HepG2 (cell line): Measurements from ENCODE around the gene DEPDC1B. TPM values are rescaled to one million over a fixed set of nuclear protein-coding genes. Genes with fewer than 3 reads are reported as not detected.
A peak's percentile ranks its signal among the peaks of the same experiment; 100 is the strongest.

Source experiments
- ATAC-seq: fragments of 200-7000 bp; cut with Tn5 transposase; 3 replicates; pipeline ENCODE4 v1.9.1; 2020; ENCODE audit warnings: mild to moderate bottlenecking, moderate library complexity
- BruUV-seq: library from RNA; stranded (reverse); fragments of 400-500 nt; replicated peaks from 2 replicates; lab custom pipeline; 2021; lab: Mats Ljungman, UMichigan
- CTCF ChIA-PET: fragments of 300-600 bp; formaldehyde crosslinking; extraction: SDS; loops from one replicate; lab custom pipeline; 2021; ENCODE audit warnings: low total read pairs, inconsistent platforms, low intra/inter-chr PET ratio; lab: Yijun Ruan, JAX
- POLR2A ChIA-PET: fragments of 350-600 bp; sonication (Branson Sonifier 250); formaldehyde crosslinking; loops from one replicate; lab custom pipeline; 2020; ENCODE audit warnings: antibody characterized with exemption, inconsistent platforms; lab: Yijun Ruan, JAX
- DNase-seq: peaks from one replicate; pipeline ENCODE4 v3.0.0-alpha.2; 2015; ENCODE audit warnings: low spot score
- FAIRE-seq: peaks from 3 replicates; lab custom pipeline; 2011; peaks lifted over from hg19 to GRCh38; lab: Jason Lieb, UNC
- H2AFZ ChIP-seq: one replicate; pipeline ENCODE4 v1.6.1; 2011; ENCODE audit warnings: low read length, inconsistent platforms
- H3K27ac ChIP-seq: fragments of 300-600 bp; 3 replicates; pipeline ENCODE4 v1.8.0; 2011; ENCODE audit warnings: mixed run types, mild to moderate bottlenecking, mixed read lengths, low read length, inconsistent platforms; ENCODE audit not compliant: insufficient read depth; ENCODE audit errors: extremely low read length
- H3K27me3 ChIP-seq, 2 experiments: fragments of 200-600 bp in 1 of 2; 2 replicates in 1 of 2; 3 replicates in 1 of 2; pipeline versions ENCODE4 v1.6.0 to v1.8.0; 2011; ENCODE audit warnings: low read length in 2 of 2, mild to moderate bottlenecking in 2 of 2, moderate library complexity in 2 of 2, inconsistent platforms in 1 of 2; ENCODE audit not compliant: insufficient read depth in 2 of 2, control insufficient read depth in 1 of 2
- H3K36me3 ChIP-seq, 2 experiments: fragments of 200-600 bp in 1 of 2; replicated peaks in 1 of 2; 2 replicates in 1 of 2; 3 replicates in 1 of 2; pipeline versions ENCODE4 v1.5.1 to v1.8.0; 2011; ENCODE audit warnings: low read length in 2 of 2, inconsistent platforms in 1 of 2; ENCODE audit not compliant: insufficient read depth in 2 of 2, control insufficient read depth in 1 of 2
- H3K4me1 ChIP-seq: 2 replicates; pipeline ENCODE4 v1.5.1; 2012; ENCODE audit warnings: low read length, inconsistent platforms; ENCODE audit not compliant: insufficient read depth
- H3K4me2 ChIP-seq: 2 replicates; pipeline ENCODE4 v1.6.0; 2011; ENCODE audit warnings: low read depth, low read length, inconsistent platforms
- H3K4me3 ChIP-seq, 3 experiments: fragments of 200-600 bp in 1 of 3; sonication (generic), shearing (Covaris generic) in 1 of 3; replicated peaks in 1 of 3; 2 replicates each; pipeline ENCODE4 v1.5.1; 2011 to 2016; ENCODE audit warnings: low read length in 3 of 3, inconsistent platforms in 2 of 3, low read depth in 2 of 3, mild to moderate bottlenecking in 2 of 3, control low read depth in 1 of 3, mixed read lengths in 1 of 3; ENCODE audit not compliant: insufficient read depth in 1 of 3
- H3K79me2 ChIP-seq: one replicate; pipeline ENCODE4 v1.6.1; 2011; ENCODE audit warnings: low read length, inconsistent platforms; ENCODE audit not compliant: insufficient read depth
- H3K9ac ChIP-seq: 2 replicates; pipeline ENCODE4 v1.6.0; 2011; ENCODE audit warnings: mild to moderate bottlenecking, low read depth, low read length, inconsistent platforms; ENCODE audit not compliant: insufficient read depth
- H3K9me3 ChIP-seq: 2 replicates; pipeline ENCODE4 v1.5.1; 2012; ENCODE audit warnings: mild to moderate bottlenecking, low read length
- H4K20me1 ChIP-seq: 2 replicates; pipeline ENCODE4 v1.6.0; 2011; ENCODE audit warnings: inconsistent platforms, mild to moderate bottlenecking, low read length, moderate library complexity; ENCODE audit not compliant: insufficient read depth
- ATRX ChIP-seq: sonication (generic); formaldehyde crosslinking; IDR thresholded peaks from 2 replicates; pipeline ENCODE4 v1.4.0; 2020; ENCODE audit warnings: missing genetic modification reagents, borderline replicate concordance
- CHD2 ChIP-seq: IDR thresholded peaks from 2 replicates; pipeline ENCODE4 v1.6.1; 2011; ENCODE audit warnings: low read depth, low read length, improper control_type of control experiment
- ELF3 ChIP-seq: IDR thresholded peaks from 2 replicates; pipeline ENCODE4 v1.6.1; 2016; ENCODE audit warnings: missing genetic modification reagents, missing compliant biosample characterization
- MIXL1 ChIP-seq: IDR thresholded peaks from 2 replicates; pipeline ENCODE4 v1.6.1; 2016
- SIX1 ChIP-seq: sonication (generic); formaldehyde crosslinking; IDR thresholded peaks from 2 replicates; pipeline ENCODE4 v1.4.0; 2020; ENCODE audit warnings: missing genetic modification reagents, borderline replicate concordance
- SNAPC4 ChIP-seq: sonication (generic); formaldehyde crosslinking; IDR thresholded peaks from 2 replicates; pipeline ENCODE4 v1.4.0; 2020; ENCODE audit warnings: mild to moderate bottlenecking, missing genetic modification reagents
- TBP ChIP-seq: sonication (generic); formaldehyde crosslinking; IDR thresholded peaks from 2 replicates; pipeline ENCODE4 v1.5.0; 2020; ENCODE audit warnings: missing genetic modification reagents
- ZFP36L1 ChIP-seq: sonication (generic); formaldehyde crosslinking; IDR thresholded peaks from 2 replicates; pipeline ENCODE4 v1.8.0; 2022; ENCODE audit warnings: mild to moderate bottlenecking, missing genetic modification reagents, moderate library complexity
- ZNF407 ChIP-seq: sonication (generic); formaldehyde crosslinking; IDR thresholded peaks from one replicate; pipeline ENCODE4 v1.5.1; 2020; ENCODE audit warnings: mild to moderate bottlenecking, missing genetic modification reagents; ENCODE audit errors: not compliant biosample characterization
- ZNF772 ChIP-seq: sonication (generic); formaldehyde crosslinking; IDR thresholded peaks from 2 replicates; pipeline ENCODE4 v1.5.0; 2020; ENCODE audit warnings: mild to moderate bottlenecking, missing genetic modification reagents
- ZSCAN31 ChIP-seq: sonication (generic); formaldehyde crosslinking; IDR thresholded peaks from 2 replicates; pipeline ENCODE4 v1.5.0; 2020; ENCODE audit warnings: low read depth, mild to moderate bottlenecking, missing genetic modification reagents
- WGBS: methylation state at CpG from one replicate; pipeline ENCODE4 v1.1.6; 2017; ENCODE audit warnings: low lambda C conversion rate; 5-methylcytosine and 5-hydroxymethylcytosine counted together
- in situ Hi-C: cut with HindIII; loops from 2 replicates; pipeline ENCODE4 v1.10.0; 2017; ENCODE audit warnings: low pct_unique_long_range_greater_than_20kb; ENCODE audit not compliant: extremely low pct_ligation_motif_present
- intact Hi-C: fragments of 100-400 bp; cut with micrococcal nuclease; formaldehyde crosslinking; loops from one replicate; pipeline ENCODE4 v1.10.0; 2022; ENCODE audit not compliant: unreplicated experiment
- polyA plus RNA-seq, 8 experiments: library from polyadenylated mRNA; depleted of rRNA in 3 of 8; stranded (reverse) in 7 of 8; unstranded in 1 of 8; fragments of >200 nt; fragmentation: Illumina TruSeq in 4 of 8; extraction: Trizol in 4 of 8; gene quantifications; 2 replicates each; pipeline versions ENCODE4 v1.2.1 to v1.2.3, GENCODE V29; 2011 to 2016; ENCODE audit warnings: low read depth in 4 of 8, missing spikeins in 1 of 8, mixed read lengths in 1 of 8; ENCODE audit not compliant: insufficient read depth in 1 of 8
- total RNA-seq, 5 experiments: library from RNA; depleted of rRNA; stranded (reverse); fragments of >200 nt; fragmentation: Illumina TruSeq; extraction: Trizol; gene quantifications; 2 replicates each; pipeline ENCODE4 v1.2.3, GENCODE V29; 2016; ENCODE audit warnings: low read depth in 1 of 5

The DEPDC1B gene
- total and polyA plus RNA-seq, 2 of the 13 experiments (the other 11 are each of a cell fraction or from before 2014, with no cell fraction given): 29.5 to 51.3 TPM

- peak; percentile 60; the same call in 1 of the 2 replicates for TF ChIP-seq SNAPC4 (CRISPR knock-in tag)
Measured at GRCh38 chr5:60699288-60699608, 718 bp downstream of the DEPDC1B start (continued).

- Histone ChIP-seq H3K9ac (0 out of 2 replicates have a peak overlapping the region, but pooled peaks have one; percentile 14), H3K27ac (no peak overlapping the region), H3K79me2 (peaks cover 59% of the 10 kb centered on the region), H3K27me3 (no peaks in the 10 kb centered on the region; a peak in 1 of 5 replicates), H3K4me2 (peak overlapping the region; percentile 59), H2AFZ (no peak overlapping the region), H3K9me3 (no peaks in the 10 kb centered on the region), H3K4me3 (peak overlapping the region in 1 of 3 experiments; percentile 90; a peak in 3 of 6 replicates), H3K4me1 (peaks cover 43% of the 10 kb centered on the region), H4K20me1 (no peaks in the 10 kb centered on the region), H3K36me3 (peaks cover 0 to 3% of the 10 kb centered on the region in 2 experiments; a peak in 1 of 5 replicates)
- FAIRE-seq: no peak
- DNase-seq: no peak
- CTCF ChIA-PET: no interaction called here
- POLR2A ChIA-PET: interaction anchor here (2.6 kb wide), 1 partner anchor 10 kb away, joined by 41 read pairs; no protein-coding TSS in a partner anchor
- intact Hi-C loops: loop anchor here (5.0 kb wide), 1 partner anchor 144 kb away; the partner anchor contains the start of gene ELOVL7
- BruUV-seq: no TSS peak
- no peak for ATAC-seq
- in situ Hi-C loops: no loop called here
- 94% methylated on average over 7 of the region's 7 CpGs for WGBS
- TF ChIP-seq ELF3 (CRISPR knock-in tag) (no peak), SIX1 (CRISPR knock-in tag) (no peak), ZNF407 (no peak), ZSCAN31 (no peak), ZNF772 (CRISPR knock-in tag) (no peak), CHD2 (no peak), ATRX (CRISPR knock-in tag) (no peak), ZFP36L1 (no peak), MIXL1 (no peak), TBP (CRISPR knock-in tag) (no peak)
Measured at GRCh38 chr5:60698336-60698735, 1.6 kb downstream of the DEPDC1B start.
